NT2/D1 (cell line): ENCODE results near the gene RIOK1.
"Not testable (repeated sequence)": the region's sequence is repeated elsewhere in the genome, so short reads cannot be mapped to it uniquely, and the experiment has no call there.

Experiments used
- DNase-seq: peaks from one replicate; pipeline ENCODE4 v3.0.0-alpha.2; 2011; ENCODE audit warnings: low read depth, low spot score
- H3K27me3 ChIP-seq: 2 replicates; pipeline ENCODE4 v1.6.0; 2011; ENCODE audit warnings: mild to moderate bottlenecking; ENCODE audit not compliant: insufficient read length, insufficient read depth
- H3K36me3 ChIP-seq: 2 replicates; pipeline ENCODE4 v1.6.1; 2011; ENCODE audit warnings: mild to moderate bottlenecking, low read length, mixed read lengths; ENCODE audit not compliant: insufficient read depth, insufficient read length
- H3K4me1 ChIP-seq: 2 replicates; pipeline ENCODE4 v1.5.1; 2011; ENCODE audit not compliant: insufficient read depth, insufficient read length
- H3K4me3 ChIP-seq: 2 replicates; pipeline ENCODE4 v1.5.1; 2011; ENCODE audit warnings: low read depth; ENCODE audit not compliant: insufficient read length
- H3K9ac ChIP-seq: 2 replicates; pipeline ENCODE4 v1.6.0; 2011; ENCODE audit warnings: low read depth; ENCODE audit not compliant: insufficient read length
- H3K9me3 ChIP-seq: 2 replicates; pipeline ENCODE4 v1.5.1; 2011; ENCODE audit warnings: mild to moderate bottlenecking, low read length; ENCODE audit not compliant: insufficient read depth
- SUZ12 ChIP-seq: IDR thresholded peaks from 2 replicates; pipeline ENCODE4 v1.6.1; 2011; ENCODE audit not compliant: insufficient read length, insufficient read depth; ENCODE audit errors: extremely low read depth
- YY1 ChIP-seq: IDR thresholded peaks from 2 replicates; pipeline ENCODE4 v1.6.1; 2011; ENCODE audit not compliant: insufficient read length, insufficient read depth
- ZNF274 ChIP-seq: IDR thresholded peaks from 2 replicates; pipeline ENCODE4 v1.6.1; 2011; ENCODE audit warnings: mild to moderate bottlenecking, low read depth, low read length

Gene RIOK1

GRCh38 chr6:7389451-7390225 lies at the start of gene RIOK1, which contains the start of gene CAGE1:
RIOK1 (plus strand) TSS chr6:7389808; CDS start chr6:7390003, 195 bp downstream.
CAGE1 (minus strand) TSS chr6:7389742; CDS start chr6:7387173, 2,569 bp downstream.
- no peaks in the 10 kb centered on the region for H3K27me3 ChIP-seq

GRCh38 chr6:7341271-7341670 lies 48.3 kb upstream of the RIOK1 start:
- Histone ChIP-seq H3K9ac (no peak overlapping the region), H3K9me3 (peaks cover 14% of the 10 kb centered on the region; the same call in 1 of the 2 replicates), H3K36me3 (no peaks in the 10 kb centered on the region), H3K4me1 (no peaks in the 10 kb centered on the region), H3K27me3 (no peaks in the 10 kb centered on the region), H3K4me3 (no peak overlapping the region)
- TF ChIP-seq ZNF274, result no peak
- no peak for TF ChIP-seq YY1
- TF ChIP-seq SUZ12, result no peak
- DNase-seq, result no peak

More at GRCh38 chr6:7389451-7390225, at the start of gene RIOK1, which contains the start of gene CAGE1:
- Histone ChIP-seq H3K4me3 (peak within 1 kb of the TSS; percentile 88), H3K4me1 (no peaks in the 10 kb centered on the region), H3K9me3 (no peaks in the 10 kb centered on the region), H3K9ac (peak within 1 kb of the TSS; percentile 92), H3K36me3 (peaks cover 22% of the 10 kb centered on the region)
- peak; percentile 92 for DNase-seq
- TF ChIP-seq ZNF274 (no peak), YY1 (no peak), SUZ12 (no peak)

GRCh38 chr6:7341989-7342742 lies 47.4 kb upstream of the RIOK1 start:
- Histone ChIP-seq H3K9me3 (peaks cover 14% of the 10 kb centered on the region; the same call in 1 of the 2 replicates), H3K4me1 (no peaks in the 10 kb centered on the region), H3K36me3 (no peaks in the 10 kb centered on the region), H3K4me3 (no peak overlapping the region), H3K27me3 (no peaks in the 10 kb centered on the region), H3K9ac (no peak overlapping the region)
- no peak for DNase-seq
- no peak for TF ChIP-seq YY1
- no peak for TF ChIP-seq ZNF274
- no peak for TF ChIP-seq SUZ12

DNA sequence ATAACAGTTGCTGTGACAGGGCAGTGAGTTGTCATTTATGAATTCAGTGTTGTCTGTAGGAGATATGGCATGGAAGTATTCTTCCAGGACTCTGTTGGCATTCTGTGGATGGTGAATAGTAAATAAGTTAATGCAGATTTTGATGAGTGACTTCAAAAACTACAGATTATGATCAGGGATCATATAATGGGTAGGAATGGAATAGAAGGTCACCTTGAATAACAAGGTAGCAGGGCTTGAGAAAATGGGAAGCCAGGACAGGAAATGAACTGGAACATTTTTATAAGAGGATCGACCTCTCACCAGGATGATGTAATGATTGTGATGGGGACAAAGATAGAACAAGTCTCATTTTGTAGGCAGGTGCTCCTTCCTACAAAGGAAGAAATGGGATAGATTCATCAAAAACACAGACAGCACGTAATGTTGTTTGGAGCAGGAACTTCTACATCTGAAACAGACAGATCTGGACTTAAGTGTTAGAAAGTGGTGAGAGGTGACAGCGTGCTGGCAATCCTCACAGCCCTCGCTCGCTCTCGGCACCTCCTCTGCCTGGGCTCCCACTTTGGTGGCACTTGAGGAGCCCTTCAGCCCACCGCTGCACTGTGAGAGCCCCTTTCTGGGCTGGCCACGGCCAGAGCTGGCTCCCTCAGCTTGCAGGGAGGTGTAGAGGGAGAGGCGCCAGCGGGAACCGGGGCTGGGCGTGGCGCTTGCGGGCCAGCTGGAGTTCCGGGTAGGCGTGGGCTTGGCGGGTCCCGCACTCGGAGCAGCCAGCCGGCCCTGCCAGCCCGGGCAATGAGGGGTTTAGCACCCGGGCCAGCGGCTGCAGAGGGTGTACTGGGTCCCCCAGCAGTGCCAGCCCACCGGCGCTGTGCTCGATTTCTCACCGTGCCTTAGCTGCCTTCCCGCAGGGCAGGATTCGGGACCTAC lies 45.8 kb upstream of the RIOK1 start:
- H3K9me3 ChIP-seq, result peaks cover 14% of the 10 kb centered on the region; the same call in 1 of the 2 replicates
- peaks cover 4% of the 10 kb centered on the region for H3K4me1 ChIP-seq
- TF ChIP-seq ZNF274 (no peak), YY1 (no peak), SUZ12 (no peak)

GRCh38 chr6:7344773-7345450 lies 44.7 kb upstream of the RIOK1 start:
- DNase-seq, result not testable (repeated sequence)

More for the DNA sequence above, 45.8 kb upstream of the RIOK1 start:
- H3K27me3 ChIP-seq, result no peaks in the 10 kb centered on the region
- no peaks in the 10 kb centered on the region for H3K36me3 ChIP-seq
- DNase-seq, result no peak
- H3K4me3 ChIP-seq, result no peak overlapping the region
- no peak overlapping the region for H3K9ac ChIP-seq

DNA sequence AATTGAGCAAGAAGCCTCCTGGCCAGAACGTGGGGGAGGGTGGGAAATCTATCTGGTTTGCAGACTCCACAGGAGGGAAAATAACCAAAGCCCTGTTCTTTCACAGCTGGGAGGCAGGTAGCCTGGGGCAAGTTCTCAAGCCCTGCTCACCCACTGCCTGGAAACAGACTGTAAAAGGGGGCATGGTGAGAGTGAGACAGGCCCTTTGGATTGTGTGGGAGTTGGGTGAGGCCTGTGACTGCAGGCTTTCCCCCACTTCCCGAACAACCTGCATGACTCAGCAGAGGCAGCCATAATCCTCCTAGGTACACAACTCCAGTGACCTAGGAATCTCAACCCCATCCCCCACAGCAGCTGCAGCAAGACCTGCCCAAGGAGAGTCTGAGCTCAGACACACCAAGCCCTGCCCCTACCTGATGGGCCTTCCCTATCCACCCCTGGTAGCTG lies 42.0 kb upstream of the RIOK1 start:
- not testable (repeated sequence) for H3K9me3 ChIP-seq, H3K4me1 ChIP-seq, H3K27me3 ChIP-seq, H3K36me3 ChIP-seq, H3K4me3 ChIP-seq
- H3K9ac ChIP-seq, result peak overlapping the region; percentile 8
- DNase-seq, result peak; percentile 60
- TF ChIP-seq YY1, result peak; percentile 11

More at GRCh38 chr6:7344773-7345450, 44.7 kb upstream of the RIOK1 start:
- H3K27me3 ChIP-seq, H3K36me3 ChIP-seq, H3K4me3 ChIP-seq, H3K4me1 ChIP-seq, H3K9ac ChIP-seq: not testable (repeated sequence)
- peaks cover 14% of the 10 kb centered on the region; the same call in 1 of the 2 replicates for H3K9me3 ChIP-seq

- H3K27me3 ChIP-seq, H3K4me1 ChIP-seq, H3K36me3 ChIP-seq, H3K9me3 ChIP-seq, H3K4me3 ChIP-seq, DNase-seq, H3K9ac ChIP-seq: not testable (repeated sequence)
These were observed 39.0 kb upstream of the RIOK1 start for GRCh38 chr6:7350591-7350990.

DNA sequence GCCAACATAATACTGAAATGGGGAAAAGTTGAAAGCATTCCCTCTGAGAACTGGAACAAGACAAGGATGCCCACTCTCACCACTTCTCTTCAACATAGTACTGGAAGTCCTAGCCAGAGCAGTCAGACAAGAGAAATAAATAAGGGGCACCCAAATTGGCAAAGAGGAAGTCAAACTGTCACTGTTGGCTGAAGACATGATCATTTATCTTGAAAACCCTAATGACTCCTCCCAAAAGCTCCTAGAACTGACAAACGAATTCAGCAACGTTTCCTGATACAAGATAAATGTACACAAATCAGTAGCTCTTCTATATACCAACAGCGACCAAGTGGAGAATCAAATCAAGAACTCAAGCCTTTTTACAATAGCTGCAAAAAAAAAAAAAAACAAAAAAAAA lies 37.7 kb upstream of the RIOK1 start:
- not testable (repeated sequence) for DNase-seq, H3K4me3 ChIP-seq, H3K4me1 ChIP-seq

More for the DNA sequence above, 37.7 kb upstream of the RIOK1 start:
- H3K9me3 ChIP-seq, H3K9ac ChIP-seq, H3K36me3 ChIP-seq, H3K27me3 ChIP-seq: not testable (repeated sequence)
